MM.1S (cell line): ENCODE measurements around the gene HSPB7.

Experiments
- DNase-seq: peaks from one replicate; pipeline ENCODE4 v3.0.0-alpha.2; 2015
- H2AFZ ChIP-seq: fragments of 300-600 bp; sonication (generic); 2 replicates; pipeline ENCODE4 v1.6.0; 2016; ENCODE audit warnings: antibody characterized with exemption, low read length
- H3F3A ChIP-seq: fragments of 300-600 bp; sonication (generic); 2 replicates; pipeline ENCODE4 v1.6.1; 2016; ENCODE audit warnings: mild to moderate bottlenecking, antibody characterized with exemption, low read length, moderate library complexity, mixed read lengths; ENCODE audit not compliant: insufficient read depth
- H3K27ac ChIP-seq: fragments of 300-600 bp; sonication (generic); 2 replicates; pipeline ENCODE4 v1.5.1; 2016; ENCODE audit warnings: mild to moderate bottlenecking, low read length
- H3K27me3 ChIP-seq: fragments of 300-600 bp; sonication (generic); replicated peaks from 2 replicates; pipeline ENCODE4 v1.6.0; 2016; ENCODE audit warnings: low read length; ENCODE audit not compliant: insufficient read depth
- H3K36me3 ChIP-seq: fragments of 300-600 bp; sonication (generic); replicated peaks from 2 replicates; pipeline ENCODE4 v1.6.1; 2016; ENCODE audit warnings: mild to moderate bottlenecking, low read length, mixed read lengths; ENCODE audit not compliant: insufficient read depth
- H3K4me1 ChIP-seq: fragments of 300-600 bp; sonication (generic); 2 replicates; pipeline ENCODE4 v1.6.1; 2016; ENCODE audit warnings: low read length, mixed read lengths
- H3K4me2 ChIP-seq: fragments of 300-600 bp; sonication (generic); 2 replicates; pipeline ENCODE4 v1.6.0; 2016; ENCODE audit warnings: low read depth, low read length
- H3K4me3 ChIP-seq: fragments of 300-600 bp; sonication (generic); 2 replicates; pipeline ENCODE4 v1.5.1; 2016; ENCODE audit warnings: low read length, mixed read lengths
- H3K79me2 ChIP-seq: fragments of 300-600 bp; sonication (generic); 2 replicates; pipeline ENCODE4 v1.6.1; 2016; ENCODE audit warnings: mixed run types, low read length, mixed read lengths
- H3K9ac ChIP-seq: fragments of 300-600 bp; sonication (generic); 2 replicates; pipeline ENCODE4 v1.6.1; 2016; ENCODE audit warnings: low read length, mixed read lengths
- H3K9me2 ChIP-seq: fragments of 300-600 bp; sonication (generic); replicated peaks from 2 replicates; pipeline ENCODE4 v1.6.1; 2016; ENCODE audit warnings: mild to moderate bottlenecking, low read length, mixed read lengths; ENCODE audit not compliant: insufficient read depth
- H3K9me3 ChIP-seq: fragments of 300-600 bp; sonication (generic); replicated peaks from 2 replicates; pipeline ENCODE4 v1.6.1; 2016; ENCODE audit warnings: mild to moderate bottlenecking, low read length, mixed read lengths; ENCODE audit not compliant: insufficient read depth
- H4K20me1 ChIP-seq: fragments of 300-600 bp; sonication (generic); 2 replicates; pipeline ENCODE4 v1.6.1; 2016; ENCODE audit warnings: mild to moderate bottlenecking, low read length, moderate library complexity, mixed read lengths; ENCODE audit not compliant: insufficient read depth
- EZH2 ChIP-seq: fragments of 300-600 bp; sonication (generic); optimal IDR thresholded peaks from 2 replicates; pipeline ENCODE3; 2017; ENCODE audit warnings: low read depth, mild to moderate bottlenecking, antibody characterized with exemption, low read length, mixed read lengths
- EZH2phosphoT487 ChIP-seq: fragments of 300-600 bp; sonication (generic); IDR thresholded peaks from 2 replicates; pipeline ENCODE4 v1.6.1; 2018; ENCODE audit warnings: antibody characterized with exemption, low read length
- TF ChIP-seq, protein P1 (sequence below): fragments of 300-600 bp; sonication (generic); IDR thresholded peaks from 2 replicates; pipeline ENCODE4 v1.5.1; 2016; ENCODE audit warnings: antibody characterized with exemption, low read length, mixed read lengths

Gene HSPB7

DNA sequence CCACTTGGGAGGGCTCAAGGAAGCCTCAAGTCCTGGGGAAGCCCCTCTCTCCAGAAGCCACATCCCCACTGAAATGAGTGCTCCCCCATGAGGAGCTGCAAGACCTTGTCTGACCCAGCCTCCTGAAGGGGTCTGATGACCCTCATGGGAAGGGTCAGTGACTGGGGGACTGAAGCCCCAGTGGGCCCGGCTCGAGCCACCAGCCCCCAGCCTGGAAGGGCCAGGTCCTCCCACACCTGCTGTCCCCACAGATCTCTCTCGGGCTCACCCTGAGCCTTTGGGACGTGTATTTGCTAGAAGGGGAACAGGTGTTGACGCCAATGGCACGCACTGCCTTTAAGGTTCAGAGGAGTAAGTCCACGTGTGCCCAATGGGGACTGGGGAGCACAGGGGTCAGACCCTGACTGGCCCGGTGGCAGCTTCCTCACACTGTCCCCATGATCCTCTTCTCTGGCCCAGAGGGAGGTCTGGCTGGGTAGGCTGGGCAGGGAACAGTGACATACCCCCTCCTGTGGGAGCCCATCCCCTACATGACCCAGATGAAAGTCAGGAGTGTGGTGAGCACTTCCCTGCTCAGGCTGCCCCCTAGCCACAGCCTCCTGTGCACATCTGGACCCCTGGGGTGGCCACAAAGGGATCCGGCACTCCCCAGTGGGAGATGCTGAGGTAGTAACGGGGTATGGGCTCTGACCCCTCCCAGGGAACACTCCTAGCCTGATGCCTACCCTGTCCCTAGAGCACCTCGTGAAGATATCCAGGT is 26.2 kb downstream of the HSPB7 start:
- peaks cover 35% of the 10 kb centered on the region for H3K27me3 ChIP-seq
- H3K27ac ChIP-seq: no peak overlapping the region
- H3K4me3 ChIP-seq: no peak overlapping the region
- no peaks in the 10 kb centered on the region for H3K79me2 ChIP-seq
- H2AFZ ChIP-seq: no peak overlapping the region
- H3K36me3 ChIP-seq: no peaks in the 10 kb centered on the region
- no peaks in the 10 kb centered on the region for H3F3A ChIP-seq
- H3K4me2 ChIP-seq: no peak overlapping the region
- DNase-seq: no peak
- no peaks in the 10 kb centered on the region for H3K9me2 ChIP-seq
- no peaks in the 10 kb centered on the region for H3K9me3 ChIP-seq
- H3K4me1 ChIP-seq: no peaks in the 10 kb centered on the region
- no peak overlapping the region for H3K9ac ChIP-seq
- no peaks in the 10 kb centered on the region for H4K20me1 ChIP-seq
- no peak for TF ChIP-seq EZH2phosphoT487
- TF ChIP-seq EZH2: no peak
- TF ChIP-seq, protein P1, sequence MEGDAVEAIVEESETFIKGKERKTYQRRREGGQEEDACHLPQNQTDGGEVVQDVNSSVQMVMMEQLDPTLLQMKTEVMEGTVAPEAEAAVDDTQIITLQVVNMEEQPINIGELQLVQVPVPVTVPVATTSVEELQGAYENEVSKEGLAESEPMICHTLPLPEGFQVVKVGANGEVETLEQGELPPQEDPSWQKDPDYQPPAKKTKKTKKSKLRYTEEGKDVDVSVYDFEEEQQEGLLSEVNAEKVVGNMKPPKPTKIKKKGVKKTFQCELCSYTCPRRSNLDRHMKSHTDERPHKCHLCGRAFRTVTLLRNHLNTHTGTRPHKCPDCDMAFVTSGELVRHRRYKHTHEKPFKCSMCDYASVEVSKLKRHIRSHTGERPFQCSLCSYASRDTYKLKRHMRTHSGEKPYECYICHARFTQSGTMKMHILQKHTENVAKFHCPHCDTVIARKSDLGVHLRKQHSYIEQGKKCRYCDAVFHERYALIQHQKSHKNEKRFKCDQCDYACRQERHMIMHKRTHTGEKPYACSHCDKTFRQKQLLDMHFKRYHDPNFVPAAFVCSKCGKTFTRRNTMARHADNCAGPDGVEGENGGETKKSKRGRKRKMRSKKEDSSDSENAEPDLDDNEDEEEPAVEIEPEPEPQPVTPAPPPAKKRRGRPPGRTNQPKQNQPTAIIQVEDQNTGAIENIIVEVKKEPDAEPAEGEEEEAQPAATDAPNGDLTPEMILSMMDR: no peak

DNA sequence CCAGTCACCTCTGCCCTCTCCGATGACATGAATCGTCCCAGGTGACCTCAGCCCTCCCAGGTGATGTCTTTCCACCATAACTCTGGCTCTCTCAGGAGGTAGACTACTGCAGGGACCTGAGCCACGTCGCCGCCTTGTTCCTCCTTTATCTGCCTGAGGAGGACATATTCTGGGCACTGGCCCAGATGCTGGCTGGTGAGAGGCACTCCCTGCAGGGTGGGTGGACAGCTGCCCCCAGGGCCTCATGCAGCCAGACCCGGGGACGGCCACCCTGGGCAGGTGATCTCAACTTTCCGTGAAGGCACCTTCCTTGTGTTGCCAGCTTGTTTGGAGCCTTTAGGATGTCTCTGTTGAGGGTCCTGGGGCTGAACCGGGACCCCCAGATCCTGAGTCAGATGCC is 28.1 kb downstream of the HSPB7 start:
- H3F3A ChIP-seq: no peaks in the 10 kb centered on the region
- H3K9me2 ChIP-seq: no peaks in the 10 kb centered on the region
- DNase-seq: no peak
- H3K9me3 ChIP-seq: no peaks in the 10 kb centered on the region
- TF ChIP-seq EZH2phosphoT487: no peak
- TF ChIP-seq, protein P1: no peak
- no peak for TF ChIP-seq EZH2
- no peaks in the 10 kb centered on the region for H4K20me1 ChIP-seq
- H3K36me3 ChIP-seq: no peaks in the 10 kb centered on the region
- H3K79me2 ChIP-seq: no peaks in the 10 kb centered on the region
- H2AFZ ChIP-seq: no peak overlapping the region
- no peak overlapping the region for H3K4me3 ChIP-seq
- peaks cover 34% of the 10 kb centered on the region for H3K27me3 ChIP-seq
- H3K9ac ChIP-seq: no peak overlapping the region
- no peak overlapping the region for H3K27ac ChIP-seq
- no peaks in the 10 kb centered on the region for H3K4me1 ChIP-seq
- H3K4me2 ChIP-seq: no peak overlapping the region

DNA sequence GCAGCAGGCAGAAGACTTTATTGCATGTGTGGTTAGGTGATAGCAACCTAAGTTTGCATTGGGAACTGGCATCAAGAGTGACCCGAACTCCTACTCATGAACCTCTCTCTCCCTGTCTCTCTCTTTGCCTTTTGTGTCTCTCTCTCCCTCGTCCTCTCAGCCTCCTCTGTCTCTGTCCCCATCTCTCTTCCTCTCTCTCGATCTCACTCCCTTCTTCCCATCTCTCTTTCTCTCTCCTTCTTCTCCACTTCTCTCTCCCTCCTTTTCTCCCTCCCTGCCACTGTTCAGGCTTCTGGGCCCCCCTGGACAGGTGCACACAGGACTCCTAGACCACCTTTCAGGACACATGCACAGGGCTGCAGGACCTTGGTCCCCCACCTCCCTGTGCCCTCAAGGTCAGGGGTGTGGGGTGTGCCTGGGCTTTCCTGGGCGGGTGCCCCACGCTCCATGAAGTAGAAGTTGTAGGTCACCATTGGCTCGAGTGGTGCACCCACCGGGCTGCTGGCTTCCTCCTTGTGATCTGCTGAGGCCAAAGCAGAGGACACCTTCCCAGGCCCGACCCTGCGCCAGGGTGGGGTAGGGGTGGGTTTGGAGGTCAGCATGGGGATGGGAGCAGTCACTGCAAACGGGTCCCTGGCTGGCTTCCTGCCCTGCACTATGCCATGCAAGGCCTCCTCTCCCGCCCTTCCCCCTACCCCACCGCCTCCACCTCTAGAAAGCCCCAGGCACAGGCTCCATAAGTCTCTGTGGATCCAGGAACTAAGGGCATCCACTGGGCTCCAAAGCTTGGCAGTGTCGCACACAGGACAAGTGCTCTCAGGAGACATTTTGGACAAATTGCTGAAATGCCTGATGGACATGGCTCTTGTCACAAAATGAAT is 28.7 kb downstream of the HSPB7 start:
- no peak overlapping the region for H3K9ac ChIP-seq
- TF ChIP-seq EZH2phosphoT487 (no peak), EZH2 (no peak)
- H3K27ac ChIP-seq: no peak overlapping the region
- DNase-seq: no peak
- H3K36me3 ChIP-seq: no peaks in the 10 kb centered on the region
- H3K9me2 ChIP-seq: no peaks in the 10 kb centered on the region
- H3K4me2 ChIP-seq: no peak overlapping the region
- H3K4me1 ChIP-seq: no peaks in the 10 kb centered on the region
- no peaks in the 10 kb centered on the region for H3K79me2 ChIP-seq
- no peak overlapping the region for H3K4me3 ChIP-seq
- no peaks in the 10 kb centered on the region for H3K9me3 ChIP-seq
- H3F3A ChIP-seq: no peaks in the 10 kb centered on the region
- no peaks in the 10 kb centered on the region for H4K20me1 ChIP-seq
- H3K27me3 ChIP-seq: peaks cover 34% of the 10 kb centered on the region
- H2AFZ ChIP-seq: no peak overlapping the region
